HepG2 (cell line): ENCODE measurements around the gene CSKMT. TPM values are rescaled to one million over a fixed set of nuclear protein-coding genes. Genes with fewer than 3 reads are reported as not detected.

Experiments used
- ATAC-seq: fragments of 200-7000 bp; cut with Tn5 transposase; 3 replicates; pipeline ENCODE4 v1.9.1; 2020; ENCODE audit warnings: mild to moderate bottlenecking, moderate library complexity
- BruUV-seq: library from RNA; stranded (reverse); fragments of 400-500 nt; replicated peaks from 2 replicates; lab custom pipeline; 2021; lab: Mats Ljungman, UMichigan
- CTCF ChIA-PET: fragments of 300-600 bp; formaldehyde crosslinking; extraction: SDS; loops from one replicate; lab custom pipeline; 2021; ENCODE audit warnings: low total read pairs, inconsistent platforms, low intra/inter-chr PET ratio; lab: Yijun Ruan, JAX
- POLR2A ChIA-PET: fragments of 350-600 bp; sonication (Branson Sonifier 250); formaldehyde crosslinking; loops from one replicate; lab custom pipeline; 2020; ENCODE audit warnings: antibody characterized with exemption, inconsistent platforms; lab: Yijun Ruan, JAX
- DNase-seq: peaks from one replicate; pipeline ENCODE4 v3.0.0-alpha.2; 2015; ENCODE audit warnings: low spot score
- FAIRE-seq: peaks from 3 replicates; lab custom pipeline; 2011; peaks lifted over from hg19 to GRCh38; lab: Jason Lieb, UNC
- H2AFZ ChIP-seq: one replicate; pipeline ENCODE4 v1.6.1; 2011; ENCODE audit warnings: low read length, inconsistent platforms
- H3K27ac ChIP-seq: fragments of 300-600 bp; 3 replicates; pipeline ENCODE4 v1.8.0; 2011; ENCODE audit warnings: mixed run types, mild to moderate bottlenecking, mixed read lengths, low read length, inconsistent platforms; ENCODE audit not compliant: insufficient read depth; ENCODE audit errors: extremely low read length
- H3K27me3 ChIP-seq, 2 experiments: fragments of 200-600 bp in 1 of 2; 2 replicates in 1 of 2; 3 replicates in 1 of 2; pipeline versions ENCODE4 v1.6.0 to v1.8.0; 2011; ENCODE audit warnings: low read length in 2 of 2, mild to moderate bottlenecking in 2 of 2, moderate library complexity in 2 of 2, inconsistent platforms in 1 of 2; ENCODE audit not compliant: insufficient read depth in 2 of 2, control insufficient read depth in 1 of 2
- H3K36me3 ChIP-seq, 2 experiments: fragments of 200-600 bp in 1 of 2; replicated peaks in 1 of 2; 2 replicates in 1 of 2; 3 replicates in 1 of 2; pipeline versions ENCODE4 v1.5.1 to v1.8.0; 2011; ENCODE audit warnings: low read length in 2 of 2, inconsistent platforms in 1 of 2; ENCODE audit not compliant: insufficient read depth in 2 of 2, control insufficient read depth in 1 of 2
- H3K4me1 ChIP-seq: 2 replicates; pipeline ENCODE4 v1.5.1; 2012; ENCODE audit warnings: low read length, inconsistent platforms; ENCODE audit not compliant: insufficient read depth
- H3K4me2 ChIP-seq: 2 replicates; pipeline ENCODE4 v1.6.0; 2011; ENCODE audit warnings: low read depth, low read length, inconsistent platforms
- H3K4me3 ChIP-seq, 3 experiments: fragments of 200-600 bp in 1 of 3; sonication (generic), shearing (Covaris generic) in 1 of 3; replicated peaks in 1 of 3; 2 replicates each; pipeline ENCODE4 v1.5.1; 2011 to 2016; ENCODE audit warnings: low read length in 3 of 3, inconsistent platforms in 2 of 3, low read depth in 2 of 3, mild to moderate bottlenecking in 2 of 3, control low read depth in 1 of 3, mixed read lengths in 1 of 3; ENCODE audit not compliant: insufficient read depth in 1 of 3
- H3K79me2 ChIP-seq: one replicate; pipeline ENCODE4 v1.6.1; 2011; ENCODE audit warnings: low read length, inconsistent platforms; ENCODE audit not compliant: insufficient read depth
- H3K9ac ChIP-seq: 2 replicates; pipeline ENCODE4 v1.6.0; 2011; ENCODE audit warnings: mild to moderate bottlenecking, low read depth, low read length, inconsistent platforms; ENCODE audit not compliant: insufficient read depth
- H3K9me3 ChIP-seq: 2 replicates; pipeline ENCODE4 v1.5.1; 2012; ENCODE audit warnings: mild to moderate bottlenecking, low read length
- H4K20me1 ChIP-seq: 2 replicates; pipeline ENCODE4 v1.6.0; 2011; ENCODE audit warnings: inconsistent platforms, mild to moderate bottlenecking, low read length, moderate library complexity; ENCODE audit not compliant: insufficient read depth
- ARNT ChIP-seq: fragments of 450-650 bp; IDR thresholded peaks from 2 replicates; pipeline ENCODE4 v1.6.1; 2017
- ASH2L ChIP-seq: fragments of 300-600, 200-600 bp; sonication (generic); IDR thresholded peaks from 2 replicates; pipeline ENCODE4 v1.7.0; 2017; ENCODE audit warnings: low read depth, mild to moderate bottlenecking, moderate library complexity, mixed read lengths, low read length; ENCODE audit not compliant: insufficient read length
- CREB1 ChIP-seq, 2 experiments: fragments of 450-650 bp in 1 of 2; IDR thresholded peaks; 2 replicates each; pipeline ENCODE4 v1.6.1; 2016 to 2017; ENCODE audit warnings: control low read depth in 1 of 2, mild to moderate bottlenecking in 1 of 2, missing compliant biosample characterization in 1 of 2, missing genetic modification characterization in 1 of 2
- FOSL2 ChIP-seq: sonication (generic); formaldehyde crosslinking; IDR thresholded peaks from 2 replicates; pipeline ENCODE4 v1.4.0; 2020; ENCODE audit warnings: missing genetic modification reagents
- PHF5A ChIP-seq: IDR thresholded peaks from one replicate; pipeline ENCODE4 v1.6.1; 2018; ENCODE audit warnings: low read depth, missing genetic modification reagents; ENCODE audit not compliant: unreplicated experiment
- POLR2AphosphoS5 ChIP-seq: IDR thresholded peaks from 2 replicates; pipeline ENCODE4 v1.6.1; 2012; ENCODE audit warnings: low read depth, low read length
- REXO4 ChIP-seq: sonication (generic); formaldehyde crosslinking; IDR thresholded peaks from 2 replicates; pipeline ENCODE4 v1.8.0; 2022; ENCODE audit warnings: missing genetic modification reagents, mild to moderate bottlenecking, borderline replicate concordance
- ZNF3 ChIP-seq: IDR thresholded peaks from 2 replicates; pipeline ENCODE4 v1.7.0; 2017; ENCODE audit warnings: inconsistent platforms
- WGBS: methylation state at CpG from one replicate; pipeline ENCODE4 v1.1.6; 2017; ENCODE audit warnings: low lambda C conversion rate; 5-methylcytosine and 5-hydroxymethylcytosine counted together
- in situ Hi-C: cut with HindIII; loops from 2 replicates; pipeline ENCODE4 v1.10.0; 2017; ENCODE audit warnings: low pct_unique_long_range_greater_than_20kb; ENCODE audit not compliant: extremely low pct_ligation_motif_present
- intact Hi-C: fragments of 100-400 bp; cut with micrococcal nuclease; formaldehyde crosslinking; loops from one replicate; pipeline ENCODE4 v1.10.0; 2022; ENCODE audit not compliant: unreplicated experiment
- polyA plus RNA-seq, 8 experiments: library from polyadenylated mRNA; depleted of rRNA in 3 of 8; stranded (reverse) in 7 of 8; unstranded in 1 of 8; fragments of >200 nt; fragmentation: Illumina TruSeq in 4 of 8; extraction: Trizol in 4 of 8; gene quantifications; 2 replicates each; pipeline versions ENCODE4 v1.2.1 to v1.2.3, GENCODE V29; 2011 to 2016; ENCODE audit warnings: low read depth in 4 of 8, missing spikeins in 1 of 8, mixed read lengths in 1 of 8; ENCODE audit not compliant: insufficient read depth in 1 of 8
- total RNA-seq, 5 experiments: library from RNA; depleted of rRNA; stranded (reverse); fragments of >200 nt; fragmentation: Illumina TruSeq; extraction: Trizol; gene quantifications; 2 replicates each; pipeline ENCODE4 v1.2.3, GENCODE V29; 2016; ENCODE audit warnings: low read depth in 1 of 5
- TF ChIP-seq, protein P1 (sequence below): sonication (generic); formaldehyde crosslinking; IDR thresholded peaks from 2 replicates; pipeline ENCODE4 v1.4.0; 2020; ENCODE audit warnings: missing genetic modification reagents

Gene CSKMT
- total and polyA plus RNA-seq, 2 of the 13 experiments (the other 11 are each of a cell fraction or from before 2014, with no cell fraction given) = 7.6 to 31.8 TPM

DNA sequence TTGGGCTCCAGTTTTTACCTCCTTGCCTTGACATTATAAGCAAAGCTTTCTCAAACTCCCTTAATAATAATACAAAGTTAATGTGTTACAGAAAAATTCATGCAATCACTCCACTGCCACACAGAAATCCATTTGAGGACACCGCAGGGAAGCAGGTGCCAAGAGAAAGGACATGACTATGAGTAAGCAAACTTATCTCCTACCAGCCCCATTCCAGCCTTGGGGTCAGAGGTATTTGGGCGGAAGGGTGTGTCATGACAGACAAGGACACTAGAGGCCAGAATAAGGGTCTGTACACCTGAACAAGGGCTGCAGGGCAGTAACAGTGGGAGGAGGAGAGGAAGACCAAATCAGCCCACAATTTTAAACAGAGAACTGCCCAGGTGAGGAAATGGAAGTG, 48.2 kb downstream of the CSKMT start:
- Histone ChIP-seq H3K4me2 (no peak overlapping the region), H3K27ac (peak overlapping the region; percentile 30), H3K4me3 (no peak overlapping the region), H3K79me2 (peaks cover 5% of the 10 kb centered on the region), H4K20me1 (no peaks in the 10 kb centered on the region; the same call in 1 of the 2 replicates), H3K27me3 (no peaks in the 10 kb centered on the region), H2AFZ (no peak overlapping the region), H3K4me1 (no peaks in the 10 kb centered on the region), H3K9ac (no peak overlapping the region), H3K9me3 (no peaks in the 10 kb centered on the region), H3K36me3 (peaks cover 27 to 90% of the 10 kb centered on the region in 2 experiments)
- in situ Hi-C loops = no loop called here
- ChIA-PET POLR2A (interaction anchor here (1.3 to 1.5 kb wide), 2 partner anchors 14 to 60 kb away, joined by 3 read pairs; partner anchors contain the start of genes HNRNPUL2 and INTS5), CTCF (no interaction called here)
- intact Hi-C loops = no loop called here
- DNase-seq = no peak
- no peak for FAIRE-seq
- WGBS = 87% methylated on average over 2 of the region's 2 CpGs
- peak; percentile 43 for ATAC-seq
- TF ChIP-seq ARNT (no peak), PHF5A (CRISPR knock-in tag) (no peak), FOSL2 (0 out of 2 replicates have a peak, but pooled peaks have one; percentile 11), POLR2AphosphoS5 (peak; percentile 20; the same call in 1 of the 2 replicates), ZNF3 (CRISPR knock-in tag) (no peak), CREB1 (IDR thresholded peaks at IDR 0.05) (no peak), CREB1 (CRISPR knock-in tag; IDR thresholded peaks at IDR 0.05) (no peak), ASH2L (no peak), REXO4 (CRISPR knock-in tag) (no peak)
- TF ChIP-seq, protein P1, sequence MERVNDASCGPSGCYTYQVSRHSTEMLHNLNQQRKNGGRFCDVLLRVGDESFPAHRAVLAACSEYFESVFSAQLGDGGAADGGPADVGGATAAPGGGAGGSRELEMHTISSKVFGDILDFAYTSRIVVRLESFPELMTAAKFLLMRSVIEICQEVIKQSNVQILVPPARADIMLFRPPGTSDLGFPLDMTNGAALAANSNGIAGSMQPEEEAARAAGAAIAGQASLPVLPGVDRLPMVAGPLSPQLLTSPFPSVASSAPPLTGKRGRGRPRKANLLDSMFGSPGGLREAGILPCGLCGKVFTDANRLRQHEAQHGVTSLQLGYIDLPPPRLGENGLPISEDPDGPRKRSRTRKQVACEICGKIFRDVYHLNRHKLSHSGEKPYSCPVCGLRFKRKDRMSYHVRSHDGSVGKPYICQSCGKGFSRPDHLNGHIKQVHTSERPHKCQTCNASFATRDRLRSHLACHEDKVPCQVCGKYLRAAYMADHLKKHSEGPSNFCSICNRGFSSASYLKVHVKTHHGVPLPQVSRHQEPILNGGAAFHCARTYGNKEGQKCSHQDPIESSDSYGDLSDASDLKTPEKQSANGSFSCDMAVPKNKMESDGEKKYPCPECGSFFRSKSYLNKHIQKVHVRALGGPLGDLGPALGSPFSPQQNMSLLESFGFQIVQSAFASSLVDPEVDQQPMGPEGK (CRISPR knock-in tag) = no peak
- BruUV-seq = TSS peak; percentile 25
